Upper lobe of left lung (tissue), 6 donors: ENCODE measurements around the gene SPSB2. TPM values are rescaled to one million over a fixed set of nuclear protein-coding genes. Genes with fewer than 3 reads are reported as not detected.

ENCODE experiments used
- ATAC-seq, 2 donors: fragments of 200-7000 bp; cut with Tn5 transposase; one replicate each; pipeline ENCODE4 v1.9.1; 2022; ENCODE audit warnings: mild to moderate bottlenecking in 2 of 2, moderate library complexity in 2 of 2; ENCODE audit not compliant: low FRiP score in 2 of 2
- DNase-seq, 2 donors: peaks; one replicate each; pipeline ENCODE4 v3.0.0-alpha.2; 2019 to 2020
- H3K27ac ChIP-seq, 4 donors: fragments of 200-600 bp; sonication (generic); one replicate each; pipeline ENCODE4 v1.5.1; 2016 to 2019
- H3K27me3 ChIP-seq, 4 donors: fragments of 200-600 bp; sonication (generic); one replicate each; pipeline ENCODE4 v1.5.1; 2017 to 2019
- H3K36me3 ChIP-seq, 4 donors: fragments of 200-600 bp; sonication (generic); one replicate each; pipeline ENCODE4 v1.5.1; 2016 to 2019
- H3K4me1 ChIP-seq, 4 donors: fragments of 200-600 bp; sonication (generic); one replicate each; pipeline ENCODE4 v1.5.1; 2018 to 2019
- H3K4me3 ChIP-seq, 4 donors: fragments of 200-600 bp; sonication (generic); one replicate each; pipeline ENCODE4 v1.5.1; 2017 to 2019; ENCODE audit warnings: mild to moderate bottlenecking in 2 of 4, moderate library complexity in 1 of 4
- H3K9me3 ChIP-seq, 4 donors: fragments of 200-600 bp; sonication (generic); one replicate each; pipeline ENCODE4 v1.5.1; 2018 to 2019
- EP300 ChIP-seq, 4 donors: sonication (generic); formaldehyde crosslinking; IDR thresholded peaks; one replicate each; pipeline ENCODE4 v1.5.1; 2017; ENCODE audit warnings: antibody characterized with exemption in 4 of 4, control low read depth in 2 of 4
- POLR2A ChIP-seq, 4 donors: fragments of 450-650 bp; IDR thresholded peaks; one replicate each; pipeline ENCODE4 v1.5.1; 2016 to 2017; ENCODE audit warnings: antibody characterized with exemption in 4 of 4, mild to moderate bottlenecking in 2 of 4
- POLR2AphosphoS5 ChIP-seq, 2 donors: sonication (generic); formaldehyde crosslinking; IDR thresholded peaks; one replicate each; pipeline ENCODE4 v1.5.1; 2017; ENCODE audit warnings: antibody characterized with exemption in 2 of 2
- WGBS, 2 donors: methylation state at CpG; one replicate each; pipeline ENCODE4 v1.1.5; 2017 to 2018; 5-methylcytosine and 5-hydroxymethylcytosine counted together
- total RNA-seq, 6 donors: library from RNA; depleted of rRNA in 4 of 6; stranded (reverse); fragments of >200 nt in 4 of 6; gene quantifications; one replicate each; pipeline versions ENCODE4 v1.1.0 to v1.2.1, GENCODE V29; 2016 to 2021
- TF ChIP-seq, protein P1 (sequence below), 6 experiments: fragments of 450-650 bp in 4 of 6; fragments of 200-600 bp in 2 of 6; sonication (generic) in 2 of 6; IDR thresholded peaks; one replicate each; pipeline ENCODE4 v1.5.1; 2016 to 2019; ENCODE audit warnings: antibody characterized with exemption in 6 of 6
- donor health status: DM: no; HTN: no; CAD: no; lungs with moderate emphysema.
- donor health status: DM: no; HTN: yes; CAD: no; lungs with severe emphysema.

Gene SPSB2
- total RNA-seq, 6 donors from 2014 or later: 27.7 to 63.3 (median 35.0) TPM

DNA sequence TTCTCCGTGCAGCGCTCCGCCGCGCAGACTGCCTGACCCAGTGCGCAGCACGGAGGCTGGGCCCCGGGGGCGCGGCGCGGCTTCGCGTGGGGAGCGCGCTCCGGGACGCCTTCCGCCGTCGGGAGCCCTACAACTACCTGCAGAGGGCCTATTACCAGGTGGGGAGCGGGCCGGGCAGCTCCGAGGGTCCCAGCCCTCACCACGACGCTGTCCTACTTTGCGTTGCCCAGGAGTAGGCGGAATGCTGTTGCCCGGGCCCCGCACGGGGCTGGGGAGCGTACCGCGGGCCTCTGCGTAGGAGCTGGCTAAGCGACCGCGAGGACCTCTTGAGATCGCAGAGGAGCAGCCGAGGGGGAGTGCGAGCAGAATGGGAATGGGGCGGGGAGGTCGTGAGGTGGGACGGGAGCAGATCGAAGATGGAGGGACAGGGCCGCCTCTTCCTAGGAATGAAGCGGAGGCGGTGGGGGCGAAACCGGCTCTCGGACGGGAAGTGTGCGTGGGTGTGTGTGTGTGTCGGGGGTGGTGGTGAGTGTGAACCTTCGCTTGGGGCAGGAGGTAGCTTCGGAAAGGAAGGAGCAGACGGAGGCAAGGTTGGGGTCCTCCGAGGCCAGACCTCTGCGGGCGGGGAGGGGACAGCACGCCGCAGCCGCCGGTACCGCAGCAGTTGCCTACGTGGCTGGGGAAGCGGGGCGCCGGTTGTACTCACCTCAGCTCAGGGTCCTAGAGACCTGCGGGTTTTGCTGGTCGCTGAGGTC lies 44.1 kb downstream of the SPSB2 start:
- Histone ChIP-seq H3K4me1 (peaks cover 15 to 34% (median 28%) of the 10 kb centered on the region in 4 donors), H3K27me3 (peaks cover 0 to 23% (median 8%) of the 10 kb centered on the region in 4 donors), H3K36me3 (peaks cover 0 to 8% (median 0%) of the 10 kb centered on the region in 4 donors), H3K4me3 (peak overlapping the region; percentile 33 to 81 (median 72)), H3K27ac (peak overlapping the region; percentile 42 to 83 (median 64)), H3K9me3 (no peaks in the 10 kb centered on the region)
- 2 to 3% methylated on average over 41 to 48 of the region's 71 CpGs for WGBS, 2 donors
- DNase-seq (peak; percentile 37 to 82), ATAC-seq (peak in 1 of 2 donors; percentile 41)
- TF ChIP-seq, protein P1, sequence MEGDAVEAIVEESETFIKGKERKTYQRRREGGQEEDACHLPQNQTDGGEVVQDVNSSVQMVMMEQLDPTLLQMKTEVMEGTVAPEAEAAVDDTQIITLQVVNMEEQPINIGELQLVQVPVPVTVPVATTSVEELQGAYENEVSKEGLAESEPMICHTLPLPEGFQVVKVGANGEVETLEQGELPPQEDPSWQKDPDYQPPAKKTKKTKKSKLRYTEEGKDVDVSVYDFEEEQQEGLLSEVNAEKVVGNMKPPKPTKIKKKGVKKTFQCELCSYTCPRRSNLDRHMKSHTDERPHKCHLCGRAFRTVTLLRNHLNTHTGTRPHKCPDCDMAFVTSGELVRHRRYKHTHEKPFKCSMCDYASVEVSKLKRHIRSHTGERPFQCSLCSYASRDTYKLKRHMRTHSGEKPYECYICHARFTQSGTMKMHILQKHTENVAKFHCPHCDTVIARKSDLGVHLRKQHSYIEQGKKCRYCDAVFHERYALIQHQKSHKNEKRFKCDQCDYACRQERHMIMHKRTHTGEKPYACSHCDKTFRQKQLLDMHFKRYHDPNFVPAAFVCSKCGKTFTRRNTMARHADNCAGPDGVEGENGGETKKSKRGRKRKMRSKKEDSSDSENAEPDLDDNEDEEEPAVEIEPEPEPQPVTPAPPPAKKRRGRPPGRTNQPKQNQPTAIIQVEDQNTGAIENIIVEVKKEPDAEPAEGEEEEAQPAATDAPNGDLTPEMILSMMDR (IDR thresholded peaks at IDR 0.05): no peak
- TF ChIP-seq POLR2A (IDR thresholded peaks at IDR 0.05): peak in 1 of 4 donors; percentile 19
- no peak for TF ChIP-seq EP300 (IDR thresholded peaks at IDR 0.05)
- peak in 1 of 2 donors; percentile 28 for TF ChIP-seq POLR2AphosphoS5 (IDR thresholded peaks at IDR 0.05)

DNA sequence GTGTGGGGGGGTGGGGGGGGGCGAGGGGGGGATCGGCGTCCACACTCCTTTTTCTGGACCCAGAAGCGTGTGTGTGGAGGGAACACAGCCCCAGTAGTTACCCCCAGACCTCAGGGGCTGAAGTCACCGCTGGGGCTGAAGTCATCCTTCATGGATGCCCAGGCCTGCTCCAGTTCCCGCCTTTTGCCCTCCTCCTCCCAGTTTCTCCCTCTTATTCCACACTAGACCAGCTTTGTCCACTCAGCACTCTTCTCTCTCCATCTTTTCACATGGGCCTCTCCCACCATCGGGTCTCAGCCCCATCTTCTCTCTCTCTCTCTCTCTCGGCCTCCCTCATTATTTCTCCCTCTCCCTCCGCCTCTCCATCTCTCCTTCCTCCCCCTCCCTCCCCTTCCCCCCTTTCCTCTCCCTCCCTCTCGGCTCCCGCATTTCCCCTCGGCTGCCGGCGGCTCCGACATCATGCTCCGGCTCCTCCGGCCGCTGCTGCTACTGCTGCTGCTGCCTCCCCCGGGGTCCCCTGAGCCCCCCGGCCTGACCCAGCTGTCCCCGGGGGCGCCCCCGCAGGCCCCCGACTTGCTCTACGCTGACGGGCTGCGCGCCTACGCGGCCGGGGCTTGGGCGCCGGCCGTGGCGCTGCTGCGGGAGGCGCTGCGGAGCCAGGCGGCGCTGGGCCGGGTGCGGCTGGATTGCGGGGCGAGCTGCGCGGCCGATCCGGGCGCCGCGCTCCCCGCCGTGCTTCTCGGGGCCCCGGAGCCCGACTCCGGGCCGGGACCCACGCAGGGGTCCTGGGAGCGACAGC lies 44.9 kb downstream of the SPSB2 start, which contains the start of gene P3H3:
Gene P3H3 (plus strand): TSS at position 426 of the 799 bp plus-strand sequence. CDS start 34 bp downstream, at position 460.
- H3K9me3 ChIP-seq: no peaks in the 10 kb centered on the region
- H3K27ac ChIP-seq: peak within 1 kb of the TSS; percentile 42 to 83 (median 64)
- WGBS, 2 donors: 2% methylated on average over 15 to 47 of the region's 60 CpGs
- ATAC-seq (peak in 1 of 2 donors; percentile 54), DNase-seq (peak in 1 of 2 donors; percentile 91)
- TF ChIP-seq, protein P1 (IDR thresholded peaks at IDR 0.05): no peak
- no peak for TF ChIP-seq POLR2AphosphoS5 (IDR thresholded peaks at IDR 0.05)
- no peak for TF ChIP-seq EP300 (IDR thresholded peaks at IDR 0.05)
- no peak for TF ChIP-seq POLR2A (IDR thresholded peaks at IDR 0.05)
- H3K4me1 ChIP-seq: peaks cover 15 to 34% (median 28%) of the 10 kb centered on the region in 4 donors
- peak within 1 kb of the TSS; percentile 33 to 81 (median 72) for H3K4me3 ChIP-seq
- H3K36me3 ChIP-seq: peaks cover 0 to under 1% (median 0%) of the 10 kb centered on the region in 4 donors
- peaks cover 0 to 23% (median 8%) of the 10 kb centered on the region in 4 donors for H3K27me3 ChIP-seq

DNA sequence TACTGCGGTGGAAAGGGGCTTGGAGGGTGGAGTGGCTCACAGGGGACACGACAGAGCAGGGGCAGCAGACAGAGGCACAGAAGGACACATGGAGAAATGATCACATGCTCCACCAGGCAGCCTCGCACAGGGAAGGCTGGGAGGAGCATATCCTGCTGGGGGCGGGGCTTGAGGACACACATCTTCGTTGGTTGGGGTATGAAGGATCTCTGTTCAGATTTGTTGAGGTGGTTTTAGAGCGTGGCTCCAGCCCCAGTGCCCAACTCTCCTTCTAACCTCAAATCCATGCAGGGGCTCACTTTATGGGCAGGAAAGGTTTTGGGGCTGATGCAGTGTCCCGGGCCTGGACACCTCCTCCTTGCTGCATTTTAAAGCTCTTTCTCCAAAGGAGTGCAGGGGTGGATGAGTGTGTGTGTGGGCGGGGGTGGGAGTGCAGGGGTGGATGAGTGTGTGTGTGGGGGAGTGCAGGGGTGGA lies 45.6 kb downstream of the SPSB2 start:
- no peaks in the 10 kb centered on the region for H3K36me3 ChIP-seq
- H3K27ac ChIP-seq: peak overlapping the region in 1 of 4 donors; percentile 30
- WGBS, 2 donors: 6 to 15% methylated on average over 7 to 8 of the region's 8 CpGs
- H3K4me1 ChIP-seq: peaks cover 15 to 35% (median 28%) of the 10 kb centered on the region in 4 donors
- TF ChIP-seq POLR2AphosphoS5 (IDR thresholded peaks at IDR 0.05) (no peak), POLR2A (IDR thresholded peaks at IDR 0.05) (no peak), EP300 (IDR thresholded peaks at IDR 0.05) (no peak)
- TF ChIP-seq, protein P1 (IDR thresholded peaks at IDR 0.05): no peak
- DNase-seq (peak in 1 of 2 donors; percentile 68), ATAC-seq (peak in 1 of 2 donors; percentile 58)
- H3K9me3 ChIP-seq: no peaks in the 10 kb centered on the region
- H3K27me3 ChIP-seq: peaks cover 0 to 23% (median 8%) of the 10 kb centered on the region in 4 donors
- no peak overlapping the region for H3K4me3 ChIP-seq

DNA sequence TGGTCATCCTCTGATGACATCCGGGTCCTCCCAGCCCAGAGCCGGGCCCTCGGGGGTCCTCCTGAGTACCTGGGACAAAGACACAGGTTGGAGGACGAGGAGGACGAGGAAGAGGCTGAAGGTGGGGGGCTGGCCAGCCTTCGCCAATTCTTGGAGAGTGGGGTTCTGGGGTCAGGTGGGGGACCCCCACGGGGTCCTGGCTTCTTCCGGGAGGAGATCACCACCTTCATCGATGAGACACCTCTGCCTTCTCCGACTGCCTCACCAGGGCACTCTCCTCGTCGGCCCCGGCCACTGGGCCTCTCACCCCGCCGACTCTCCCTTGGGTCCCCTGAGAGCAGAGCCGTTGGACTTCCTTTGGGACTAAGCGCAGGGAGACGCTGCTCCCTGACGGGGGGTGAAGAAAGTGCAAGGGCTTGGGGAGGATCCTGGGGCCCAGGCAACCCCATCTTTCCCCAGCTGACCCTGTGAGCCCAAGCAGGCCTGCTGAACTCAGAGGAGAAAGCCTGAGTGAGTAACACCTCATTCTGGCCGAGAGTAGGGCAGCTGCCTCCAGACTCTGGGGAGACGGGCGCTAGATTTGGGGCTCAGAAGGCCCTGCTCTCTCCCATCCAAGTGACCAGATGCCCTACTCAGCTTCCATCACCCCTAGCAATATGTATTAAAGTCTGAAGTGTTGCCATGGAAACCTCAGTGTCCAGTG lies 46.2 kb downstream of the SPSB2 start:
- peaks cover 0 to 23% (median 8%) of the 10 kb centered on the region in 4 donors for H3K27me3 ChIP-seq
- peak in 1 of 2 donors; percentile 70 for DNase-seq
- H3K4me3 ChIP-seq: no peak overlapping the region
- ATAC-seq: no peak
- peak overlapping the region in 1 of 4 donors; percentile 30 for H3K27ac ChIP-seq
- WGBS, 2 donors: 76 to 77% methylated on average over 18 to 22 of the region's 22 CpGs
- no peaks in the 10 kb centered on the region for H3K36me3 ChIP-seq
- TF ChIP-seq EP300 (IDR thresholded peaks at IDR 0.05) (no peak), POLR2A (IDR thresholded peaks at IDR 0.05) (no peak), POLR2AphosphoS5 (IDR thresholded peaks at IDR 0.05) (no peak)
- TF ChIP-seq, protein P1 (IDR thresholded peaks at IDR 0.05): no peak
- no peaks in the 10 kb centered on the region for H3K9me3 ChIP-seq
- peaks cover 18 to 41% (median 32%) of the 10 kb centered on the region in 4 donors for H3K4me1 ChIP-seq
